Adrenal gland (tissue), 5 donors: ENCODE results near the gene OPRL1.
"Not testable (repeated sequence)": the region's sequence is repeated elsewhere in the genome, so short reads cannot be mapped to it uniquely, and the experiment has no call there.

Experiments used
- CTCF ChIP-seq, 6 experiments: fragments of 450-650 bp in 4 of 6; fragments of 200-600 bp in 2 of 6; sonication (generic) in 1 of 6; IDR thresholded peaks; 1 replicate in 5 of 6; 2 replicates in 1 of 6; pipeline versions ENCODE4 v1.5.1 to v1.8.0; 2016 to 2021; ENCODE audit warnings: antibody characterized with exemption in 6 of 6, mild to moderate bottlenecking in 2 of 6, moderate library complexity in 1 of 6
- POLR2A ChIP-seq, 2 donors: fragments of 450-650 bp; IDR thresholded peaks; one replicate each; pipeline ENCODE4 v1.6.1; 2017; ENCODE audit warnings: antibody characterized with exemption in 2 of 2, mild to moderate bottlenecking in 2 of 2, moderate library complexity in 1 of 2
- donor health status: DM: no; HTN: no; CAD: no.

GRCh38 chr20:64122927-64123326 lies 43.0 kb downstream of the OPRL1 start:
- TF ChIP-seq CTCF, POLR2A (IDR thresholded peaks at IDR 0.05): not testable (repeated sequence)
